Measurements from ENCODE around the gene KIDINS220.

The KIDINS220 gene

DNA sequence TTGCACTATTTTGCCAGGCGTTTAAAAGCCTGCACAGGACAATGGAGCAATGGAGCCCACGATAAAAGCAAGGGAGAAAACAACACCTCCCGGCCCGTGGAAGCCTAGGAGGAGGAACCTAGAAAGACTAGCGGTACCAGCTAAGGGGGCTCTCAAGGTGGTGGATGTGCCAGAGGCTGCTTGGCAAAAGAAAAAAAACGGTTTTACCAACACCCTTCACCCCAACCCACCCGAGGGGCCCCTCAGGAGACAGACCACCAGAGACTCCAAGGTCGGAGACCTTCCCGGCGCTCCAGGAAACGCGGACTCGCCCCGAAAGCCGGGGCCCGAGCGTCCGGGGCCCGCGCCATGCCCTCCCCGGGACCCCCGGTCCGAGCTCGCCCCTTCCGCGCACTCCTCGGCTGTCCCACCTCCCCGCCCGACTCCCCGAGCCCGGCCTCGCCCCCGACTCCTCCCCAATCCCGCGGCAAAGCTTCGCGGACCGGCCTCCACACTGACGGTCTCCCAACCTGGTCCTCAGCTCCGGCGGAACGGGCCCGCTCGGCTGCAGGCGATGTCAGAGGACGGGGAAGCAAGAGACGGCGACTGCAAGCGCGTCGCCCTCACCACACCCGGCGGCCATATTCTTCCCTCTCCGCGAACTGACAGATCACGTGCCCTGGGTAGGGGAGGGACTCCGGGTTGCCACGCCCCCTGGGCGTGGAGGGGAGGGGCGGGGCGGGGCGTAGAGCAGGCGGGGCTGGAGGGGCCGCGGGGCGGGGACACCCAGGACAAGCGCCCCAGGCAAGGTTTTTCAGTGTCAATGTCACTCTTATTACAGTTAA, at the start of gene KIDINS220:
Gene KIDINS220, minus strand, starts transcription at position 643 of the 824 bp plus-strand sequence. CDS start 10,520 bp downstream, outside the sequence.
- peak; percentile 81 to 84 for DNase-seq

DNA sequence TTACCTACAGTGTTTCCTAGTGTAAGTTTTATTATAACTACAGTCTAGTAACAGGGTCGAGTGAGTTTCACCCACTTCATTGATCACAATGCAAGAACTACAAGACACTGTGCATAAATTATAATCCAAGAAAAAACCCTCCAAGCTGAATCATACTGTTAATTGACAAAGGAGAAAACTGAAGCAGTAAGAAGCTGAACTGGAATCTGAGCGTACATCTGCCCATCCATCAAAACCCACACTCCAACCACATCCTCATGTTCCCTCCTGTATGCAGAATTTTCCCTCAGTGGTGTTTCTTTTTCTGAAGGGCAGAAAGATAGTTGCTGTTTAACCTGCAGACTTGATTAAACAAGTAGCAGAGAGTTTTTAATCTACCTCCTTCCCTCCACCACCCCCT, 49.5 kb upstream of the KIDINS220 start:
- DNase-seq, result no peak

DNA sequence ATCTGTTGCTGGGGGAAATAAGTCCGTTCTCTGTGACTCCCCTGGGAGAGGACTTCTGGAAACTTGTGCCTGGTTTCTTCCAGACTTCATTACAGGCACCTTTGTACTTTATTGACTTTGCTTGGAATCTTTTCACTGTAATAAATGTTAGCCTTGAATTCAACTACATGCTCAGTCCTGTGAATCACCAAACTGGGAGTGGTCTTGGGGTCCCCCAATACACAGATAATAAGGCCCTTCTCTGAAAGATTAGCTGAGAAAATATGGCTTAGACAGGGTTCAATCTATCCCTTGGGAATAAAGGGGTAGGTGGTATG, 48.7 kb upstream of the KIDINS220 start:
- DNase-seq, result no peak

DNA sequence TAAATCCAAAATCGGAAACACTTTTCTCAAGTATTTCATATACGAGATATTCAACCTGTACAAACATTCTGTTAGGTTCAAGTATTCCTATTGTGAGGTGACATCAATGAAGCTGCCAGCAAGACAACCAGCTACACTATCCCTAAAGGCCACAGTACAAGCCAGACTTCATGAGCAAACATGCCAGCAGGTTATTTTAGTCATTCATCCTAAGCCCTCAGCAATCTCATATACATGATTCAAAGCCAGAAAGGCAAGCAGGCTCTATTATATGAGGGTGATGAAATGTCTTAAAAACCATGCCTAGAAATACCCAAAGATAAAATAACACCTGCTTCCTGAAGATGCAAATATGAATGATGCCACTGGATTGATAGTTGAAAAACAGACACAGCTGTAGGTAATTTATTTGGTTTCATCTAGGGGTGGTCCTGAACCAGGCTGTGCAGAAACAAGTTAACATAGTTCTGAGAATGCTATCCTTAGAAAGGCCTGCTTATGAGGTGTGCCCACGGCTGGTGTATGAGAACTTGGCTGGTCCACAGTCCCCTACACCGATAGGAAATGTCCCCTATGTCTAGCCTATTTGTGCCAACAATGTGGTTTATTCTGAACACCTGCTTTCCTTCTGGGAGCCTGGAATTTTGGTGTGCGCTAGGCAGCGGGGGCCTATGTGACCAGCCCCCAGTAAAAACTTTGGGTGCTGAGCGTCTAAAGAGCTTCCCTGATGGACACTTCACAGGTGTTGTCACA, 48.2 kb upstream of the KIDINS220 start:
- DNase-seq, result no peak

DNA sequence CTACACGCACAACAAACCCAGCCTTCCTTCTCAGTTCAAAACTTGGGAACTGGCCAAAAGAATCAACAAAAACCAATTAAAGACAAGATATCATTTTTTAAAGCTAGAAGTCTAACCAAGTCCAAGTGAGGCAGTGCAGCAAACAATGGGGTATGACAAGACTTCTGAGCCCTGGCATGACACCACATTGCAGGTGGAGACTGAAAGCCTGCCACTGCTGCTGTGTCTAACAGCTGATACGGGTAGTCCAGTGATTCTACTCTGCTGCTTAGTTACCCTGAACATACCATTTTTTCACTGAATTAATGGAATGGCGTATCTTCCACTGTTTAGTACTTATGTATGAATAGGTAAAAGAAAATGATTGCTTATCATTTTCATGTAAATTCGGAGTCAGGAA, 47.4 kb upstream of the KIDINS220 start:
- DNase-seq, result no peak

DNA sequence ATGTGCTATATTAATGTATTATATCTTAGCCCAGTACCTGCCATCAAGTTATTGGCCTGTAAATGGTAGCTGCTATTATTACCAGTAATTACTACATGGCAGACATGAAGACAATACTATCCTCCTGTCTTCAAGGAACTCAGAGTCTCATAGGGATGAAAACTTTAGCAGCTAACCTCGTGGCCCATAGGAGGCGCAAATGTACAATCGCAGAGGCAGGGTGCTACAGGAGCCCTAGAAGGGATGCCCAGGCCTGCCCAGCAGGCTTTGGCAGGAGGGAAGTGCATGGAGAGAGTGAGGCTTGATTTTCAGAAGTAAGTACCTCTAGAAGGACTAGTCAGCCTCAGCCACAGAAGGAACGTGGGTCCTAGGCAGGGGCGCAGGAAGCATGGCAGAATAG, 44.7 kb upstream of the KIDINS220 start:
- DNase-seq, result no peak

DNA sequence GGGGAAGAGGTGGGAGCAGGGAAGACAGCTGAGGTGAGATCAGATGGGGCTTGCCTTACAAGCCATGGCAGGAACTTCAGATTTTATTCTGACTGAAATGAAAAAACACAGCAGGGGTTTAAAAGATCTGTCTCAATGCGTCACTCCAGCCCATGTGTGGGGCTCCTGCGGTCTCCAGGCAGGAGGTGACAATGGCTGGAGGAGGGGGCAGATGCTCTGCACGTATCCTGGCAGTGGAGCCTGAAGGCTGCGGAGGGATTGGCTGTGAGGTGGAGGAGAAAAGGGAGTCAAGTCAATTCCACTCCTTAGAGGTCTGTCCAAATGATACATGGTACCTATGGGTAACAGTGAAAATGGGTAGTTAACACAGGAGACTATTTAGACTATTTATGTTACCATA, 40.5 kb upstream of the KIDINS220 start:
- DNase-seq, result no peak

DNA sequence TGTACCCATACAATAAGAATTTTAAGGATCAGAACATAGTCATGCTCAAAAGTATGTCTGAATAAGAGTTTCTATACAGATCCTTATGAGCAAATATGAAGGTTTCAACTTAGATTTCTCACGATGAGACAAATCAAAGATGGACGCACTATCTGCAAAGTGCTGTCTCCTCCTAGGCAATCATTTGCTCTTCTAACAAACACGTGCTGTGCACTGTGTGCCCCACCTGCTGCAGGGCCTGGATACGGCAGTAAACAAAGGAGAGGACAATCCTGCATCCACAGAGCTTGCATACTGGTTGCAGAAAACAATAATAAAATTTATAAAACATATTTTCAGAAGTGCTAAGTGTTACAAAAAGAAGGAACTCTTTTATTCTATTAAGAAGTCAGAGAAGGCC, 39.9 kb upstream of the KIDINS220 start:
- DNase-seq, result no peak

DNA sequence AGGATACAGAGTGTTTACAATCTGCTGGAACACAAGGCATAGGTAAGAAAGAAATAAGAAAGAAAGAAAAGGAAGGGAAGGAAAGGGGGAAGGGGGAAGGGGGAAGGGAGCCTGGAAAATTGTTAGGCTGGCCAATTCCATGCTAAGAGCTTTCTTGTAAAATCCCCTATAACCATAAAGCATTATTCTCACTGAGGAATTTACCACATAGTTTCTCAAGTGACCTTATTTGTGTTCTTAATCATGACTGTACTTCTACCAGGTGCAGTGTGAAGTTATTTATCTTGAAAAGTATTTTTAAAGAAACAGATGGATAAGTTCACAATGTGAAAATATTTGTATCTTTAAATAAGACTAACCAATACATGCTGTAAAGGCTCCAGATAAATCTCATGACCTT, 39.2 kb upstream of the KIDINS220 start:
- no peak for DNase-seq

DNA sequence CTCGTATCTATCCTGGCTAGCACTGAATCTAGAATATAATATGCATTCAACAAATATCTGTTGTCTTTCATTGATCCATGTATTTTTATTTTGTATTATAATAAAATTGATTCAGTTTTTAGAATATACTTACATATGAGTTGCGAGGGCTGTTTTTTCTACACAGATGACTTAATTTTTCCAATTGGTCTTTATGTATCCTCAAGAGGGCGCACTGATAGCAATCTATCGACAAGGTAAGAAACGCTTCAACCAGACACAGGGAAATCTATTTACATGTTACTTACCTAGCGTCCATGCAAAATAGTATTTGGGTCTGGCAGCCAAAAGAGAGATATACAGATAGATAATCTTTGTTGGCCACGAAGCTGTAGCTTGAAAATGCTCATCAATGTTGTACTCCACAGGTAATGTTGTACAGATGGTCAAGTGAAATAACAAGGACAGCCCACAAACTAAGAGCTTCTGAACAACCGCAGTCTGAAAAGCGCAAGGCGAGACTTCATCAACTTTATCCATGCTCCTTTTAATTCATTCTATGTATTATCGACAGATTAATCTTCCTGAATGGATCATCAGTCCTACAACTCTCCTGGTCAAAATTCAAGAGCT, 35.5 kb upstream of the KIDINS220 start:
- DNase-seq, result no peak

DNA sequence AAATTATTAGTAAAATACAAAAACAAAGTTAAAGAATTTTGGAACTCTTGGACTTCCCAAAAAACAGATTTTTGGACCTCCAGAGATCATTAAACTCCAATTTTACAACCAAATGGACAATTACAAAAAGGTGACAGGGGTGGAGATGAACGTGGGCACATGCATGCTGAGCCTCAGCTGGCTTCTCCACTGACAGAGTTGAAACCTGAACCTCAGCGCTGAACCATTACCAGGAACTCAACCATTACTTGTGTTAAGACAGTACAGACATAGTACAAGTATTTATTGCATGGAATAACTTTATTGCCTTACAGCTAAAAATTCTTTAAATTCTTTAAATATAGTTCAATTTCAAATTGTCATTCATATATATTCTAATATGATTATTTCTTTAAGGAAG, 33.0 kb upstream of the KIDINS220 start:
- no peak for DNase-seq

DNA sequence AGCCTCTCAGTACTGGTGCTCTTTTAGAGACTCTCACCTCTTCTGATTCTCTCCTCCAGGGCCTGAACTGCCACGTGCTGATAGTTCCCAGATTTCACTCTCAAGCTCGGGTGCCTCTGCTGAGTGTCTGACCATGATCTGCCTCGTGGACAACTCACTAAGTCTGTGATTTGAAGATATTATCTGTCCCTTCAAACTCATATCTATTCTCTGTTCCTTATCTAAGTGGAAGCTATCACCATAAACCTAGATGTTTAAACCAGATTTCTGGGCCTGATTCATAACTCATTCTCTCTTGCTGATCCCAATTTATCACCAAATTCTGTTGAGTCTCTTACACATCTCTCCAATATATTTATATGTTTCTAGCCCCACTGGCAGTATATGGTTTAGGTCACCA, 29.9 kb upstream of the KIDINS220 start:
- no peak for DNase-seq

DNA sequence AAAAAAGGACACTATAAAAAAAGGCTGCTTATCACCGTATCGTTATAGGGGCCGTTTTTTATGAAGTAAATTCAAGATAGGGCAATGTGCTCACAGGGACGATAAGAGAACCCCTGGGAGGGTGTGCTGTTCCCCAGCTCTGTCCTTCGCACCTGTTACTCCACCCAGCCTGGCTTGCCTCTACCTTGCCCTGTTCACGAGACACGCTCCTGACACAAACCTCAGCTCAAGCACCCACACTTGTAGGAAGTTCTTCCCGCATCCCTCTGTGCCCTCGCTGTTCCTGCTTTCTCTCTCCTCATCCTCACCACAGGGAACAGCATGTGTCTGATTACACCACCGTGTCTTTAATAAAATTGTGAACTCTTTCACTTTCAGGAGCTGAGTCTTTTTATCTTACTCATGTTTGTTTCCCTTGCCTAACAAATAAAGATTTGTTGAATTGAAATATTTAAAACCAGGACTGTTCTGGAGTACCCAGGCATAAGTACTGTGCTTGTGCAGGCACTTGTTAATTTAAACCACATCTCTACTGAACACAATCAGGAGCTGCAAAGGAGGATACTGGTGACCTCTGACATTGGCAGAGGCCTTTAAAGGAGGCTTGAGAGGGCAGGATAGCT, 26.0 kb upstream of the KIDINS220 start:
- no peak for DNase-seq

DNA sequence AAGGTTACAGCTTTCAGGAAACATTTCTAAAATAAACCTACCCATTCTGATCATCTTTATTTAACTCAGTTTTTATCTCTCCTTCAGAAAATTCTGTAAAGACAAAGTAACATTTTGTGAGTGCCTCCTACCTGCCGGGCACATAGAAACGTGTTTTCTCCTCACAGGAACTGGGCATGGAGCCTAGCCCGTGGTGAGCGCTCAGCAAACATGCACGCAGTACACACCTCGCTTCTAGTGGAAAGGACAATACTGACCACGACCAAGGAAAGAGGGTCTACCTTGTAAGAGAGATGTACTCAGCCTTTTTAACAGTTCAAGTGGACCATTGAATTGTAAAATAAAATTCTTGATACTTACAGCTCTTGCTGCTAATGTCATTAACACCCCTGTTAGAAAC, 24.8 kb upstream of the KIDINS220 start:
- DNase-seq, result no peak

DNA sequence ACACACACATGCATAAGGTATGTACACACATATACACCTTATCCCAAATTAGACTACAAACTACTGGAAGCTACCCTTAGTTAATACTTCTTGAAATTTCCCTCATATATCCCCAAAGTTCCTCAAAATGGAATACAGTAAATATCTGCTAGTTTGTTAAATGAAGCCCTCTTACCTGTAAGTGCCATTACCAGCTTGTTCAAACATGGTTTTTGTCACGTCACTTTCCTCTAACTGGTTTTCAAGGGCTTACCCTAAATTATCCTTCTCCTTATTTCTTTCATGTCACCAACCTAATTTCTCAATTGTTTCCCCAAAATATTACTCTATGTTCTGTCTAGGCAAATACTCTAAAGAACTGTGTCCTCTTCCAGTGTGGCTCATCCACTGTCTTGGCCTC, 24.4 kb upstream of the KIDINS220 start:
- no peak for DNase-seq

DNA sequence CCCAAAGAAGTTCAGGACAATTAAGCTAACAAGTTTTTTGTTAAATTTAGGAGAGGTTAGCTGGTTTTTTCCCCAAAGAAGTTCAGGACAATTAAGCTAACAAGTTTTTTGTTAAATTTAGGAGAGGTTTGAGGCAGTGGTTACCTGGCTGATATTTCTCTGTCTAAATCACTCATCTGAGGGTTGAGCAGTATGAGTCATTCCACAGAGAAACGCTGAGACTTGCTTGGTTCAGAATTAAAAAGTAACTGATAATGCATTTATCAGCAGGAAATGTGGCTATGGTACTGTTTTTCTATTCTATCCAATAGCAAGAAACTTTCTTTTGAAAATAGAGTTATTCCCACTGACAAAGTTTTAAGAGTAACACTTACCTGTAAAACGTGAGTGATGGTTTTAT, 22.8 kb upstream of the KIDINS220 start:
- no peak for DNase-seq

DNA sequence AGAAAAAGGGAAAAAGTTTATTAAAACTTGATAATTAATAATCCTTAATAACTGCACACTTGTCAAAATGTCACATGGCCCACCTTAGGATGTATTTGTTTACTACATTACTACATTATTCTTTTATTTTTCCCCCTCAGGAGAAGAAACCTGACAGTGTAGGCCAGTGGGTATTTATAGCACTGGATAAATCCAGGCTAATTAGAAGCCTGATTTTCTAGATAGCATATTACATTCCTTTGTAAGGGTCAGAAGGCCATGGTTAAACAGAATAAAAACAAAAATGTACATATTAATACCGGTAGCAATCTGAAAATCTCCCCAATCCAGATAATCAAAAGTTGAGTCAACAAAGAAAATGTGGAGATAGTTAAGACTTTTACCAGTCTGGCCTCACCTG, 21.5 kb upstream of the KIDINS220 start:
- no peak for DNase-seq

DNA sequence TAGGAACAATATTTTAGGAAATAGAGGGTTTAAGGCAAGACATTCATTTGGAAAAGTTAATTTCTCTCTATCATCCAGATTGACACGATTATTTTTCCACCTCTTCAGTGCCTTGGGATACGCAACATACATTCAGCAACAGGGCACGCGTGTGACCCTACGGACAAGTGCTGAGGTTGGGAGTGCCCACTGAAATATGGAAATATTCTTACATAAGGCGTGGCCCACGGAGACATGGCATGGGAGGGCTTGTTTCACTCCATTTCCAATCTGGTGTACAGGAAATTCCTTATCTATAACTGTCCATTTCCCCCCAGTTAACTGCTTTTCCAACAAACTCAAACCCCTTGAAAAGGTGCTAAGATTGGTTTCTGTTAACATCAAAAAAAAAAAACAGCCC, 20.9 kb upstream of the KIDINS220 start:
- no peak for DNase-seq

DNA sequence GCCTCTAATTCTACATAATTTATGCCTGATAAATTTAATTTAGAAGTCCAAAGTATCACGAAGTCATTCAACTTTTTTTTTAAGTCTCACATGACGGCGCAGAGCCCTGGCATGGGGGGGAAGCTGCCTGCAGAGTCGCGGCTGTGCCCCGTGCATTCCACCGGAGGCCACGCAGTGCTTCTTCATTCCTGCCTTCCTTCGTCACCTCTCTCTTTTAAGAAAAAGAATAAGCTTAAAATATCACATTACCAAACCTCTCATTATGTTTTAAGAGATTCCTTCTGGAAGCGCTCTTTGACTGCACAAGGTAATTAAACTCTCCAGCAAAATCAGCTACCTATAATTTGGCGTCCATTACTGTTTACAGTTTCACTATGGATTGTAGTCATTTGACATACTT, 20.3 kb upstream of the KIDINS220 start:
- no peak for DNase-seq

DNA sequence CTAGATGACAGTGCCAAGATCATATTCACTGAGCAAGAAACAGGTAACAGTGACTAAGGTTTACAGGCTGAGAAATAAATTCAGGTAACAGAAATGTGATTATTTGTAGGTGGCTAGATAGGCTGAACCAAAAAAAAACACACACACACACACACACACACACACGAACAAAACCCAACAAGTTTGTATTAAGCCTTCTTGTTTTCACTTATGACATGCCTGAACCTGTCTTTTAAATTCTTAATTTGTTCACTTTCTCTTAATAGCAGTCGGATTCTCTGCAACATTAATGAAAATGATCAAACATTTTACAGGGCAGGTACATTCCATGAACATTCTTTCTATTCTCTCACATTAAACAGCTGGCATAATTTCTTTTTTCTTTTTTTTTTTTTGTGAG, 18.8 kb upstream of the KIDINS220 start:
- DNase-seq, result no peak

DNA sequence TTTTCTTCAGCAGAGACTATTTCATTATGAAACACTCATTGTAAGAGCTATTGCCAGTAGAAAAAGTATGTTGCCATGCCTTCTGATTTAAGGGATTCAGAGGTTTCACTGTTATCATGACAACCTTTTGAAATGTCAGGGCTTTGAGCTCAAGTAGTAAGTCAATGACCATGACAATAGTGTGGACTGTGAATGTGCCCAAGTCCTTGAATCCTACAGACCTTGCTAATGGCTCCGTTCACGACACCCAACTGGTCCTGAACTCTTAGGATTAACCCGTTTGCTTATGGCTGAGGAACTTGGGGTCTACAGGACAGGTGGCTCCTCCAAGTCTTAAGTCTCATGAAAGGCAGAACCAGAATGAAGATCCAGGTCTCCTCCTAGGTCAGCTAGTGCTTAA, 17.6 kb upstream of the KIDINS220 start:
- DNase-seq, result no peak

DNA sequence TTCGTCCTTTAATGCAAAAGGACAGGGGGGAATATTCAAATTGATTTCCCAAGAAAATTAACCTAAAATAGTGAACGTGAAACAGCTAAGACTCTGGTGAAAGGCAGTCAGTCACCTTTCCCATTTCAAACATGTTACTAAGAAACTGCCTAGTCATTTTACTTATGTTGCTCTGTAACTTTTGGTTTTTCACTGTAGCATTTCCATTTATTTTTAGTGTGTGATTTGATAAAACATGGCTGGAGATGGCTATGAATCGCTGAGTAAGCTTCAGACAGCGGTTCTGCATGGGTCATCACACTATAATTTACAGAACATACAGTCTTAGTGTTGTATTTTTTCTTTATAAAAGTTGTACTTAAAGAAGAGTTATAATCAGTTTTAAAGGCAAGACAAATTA, 16.0 kb upstream of the KIDINS220 start:
- no peak for DNase-seq

DNA sequence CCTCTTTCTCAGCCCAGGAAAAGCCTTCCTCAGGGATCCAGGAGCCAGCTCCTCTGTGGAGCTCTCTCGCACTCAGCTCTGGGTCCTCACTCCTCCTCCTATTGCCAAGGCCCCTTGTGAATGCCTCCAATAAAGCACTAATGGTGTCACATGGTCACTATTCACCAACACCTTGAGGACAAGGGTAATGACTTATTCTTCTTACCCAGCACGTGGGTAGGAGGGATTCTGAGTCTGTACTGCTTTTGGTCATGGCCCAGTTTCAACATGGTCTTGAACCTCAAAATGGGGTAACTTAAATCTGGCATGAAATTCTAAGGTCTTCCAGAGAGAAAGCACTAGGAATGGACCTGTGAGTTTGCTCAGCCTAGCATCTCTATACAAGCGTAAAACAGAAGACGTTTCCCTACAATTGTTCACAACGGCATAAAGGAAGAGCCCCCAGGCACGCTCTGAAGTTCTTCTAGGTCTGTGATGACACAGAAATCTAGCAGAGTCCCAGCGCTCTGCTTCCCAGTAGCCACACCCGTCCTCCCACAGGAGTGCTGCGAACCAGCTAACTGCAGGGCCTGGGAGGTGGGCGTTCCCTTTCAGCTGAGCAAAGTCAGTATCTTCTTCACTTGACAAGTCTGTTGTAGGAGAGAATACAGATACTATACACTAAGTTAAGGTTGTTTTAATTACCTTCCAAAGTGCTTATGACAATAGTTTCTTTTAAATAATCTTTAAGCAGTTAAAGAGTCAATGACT, 14.6 kb upstream of the KIDINS220 start:
- DNase-seq, result no peak
